HEK293 (cell line): ENCODE data around the gene TLE3.
A peak's percentile ranks its signal among the peaks of the same experiment; 100 is the strongest.

ENCODE experiments used
- CTCF ChIA-PET: fragments of 350-600 bp; formaldehyde crosslinking; extraction: SDS; loops from one replicate; lab custom pipeline; 2021; ENCODE audit warnings: antibody characterized with exemption; lab: Yijun Ruan, JAX
- POLR2A ChIA-PET: fragments of 300-600 bp; formaldehyde crosslinking; extraction: SDS; loops from one replicate; lab custom pipeline; 2020; ENCODE audit warnings: antibody characterized with exemption, inconsistent platforms; lab: Yijun Ruan, JAX
- H3K27ac ChIP-seq: fragments of 200-500 bp; sonication (Bioruptor generic); 2 replicates; pipeline ENCODE4 v1.5.1; 2014; ENCODE audit warnings: low read depth, low read length, control low read depth, inconsistent platforms; ENCODE audit errors: extremely low read depth
- H3K36me3 ChIP-seq, 2 experiments: fragments of 200-500 bp in 1 of 2; sonication (Bioruptor generic) in 1 of 2; 1 replicate in 1 of 2; 2 replicates in 1 of 2; pipeline ENCODE4 v1.5.1; 2014 to 2017; ENCODE audit warnings: inconsistent platforms in 2 of 2, low read length in 2 of 2; ENCODE audit not compliant: control insufficient read depth in 2 of 2, insufficient read depth in 1 of 2
- H3K4me1 ChIP-seq: fragments of 200-500 bp; sonication (Bioruptor generic); 2 replicates; pipeline ENCODE4 v1.5.1; 2014; ENCODE audit warnings: mild to moderate bottlenecking, low read length, inconsistent platforms; ENCODE audit not compliant: control insufficient read depth, insufficient read depth
- H3K4me3 ChIP-seq: 2 replicates; pipeline ENCODE4 v1.5.1; 2011; ENCODE audit warnings: low read depth, mild to moderate bottlenecking, control low read depth, low read length, moderate library complexity
- H3K9me3 ChIP-seq: fragments of 200-500 bp; sonication (Bioruptor generic); 2 replicates; pipeline ENCODE4 v1.5.1; 2014; ENCODE audit warnings: low read depth, low read length, inconsistent platforms; ENCODE audit not compliant: control insufficient read depth, insufficient read depth
- BCL6B ChIP-seq: fragments of 450-650 bp; formaldehyde crosslinking; IDR thresholded peaks from 2 replicates; pipeline ENCODE4 v1.5.1; 2017; ENCODE audit warnings: missing biosample characterization, missing genetic modification characterization
- GLIS1 ChIP-seq: fragments of 450-650 bp; formaldehyde crosslinking; IDR thresholded peaks from 2 replicates; pipeline ENCODE4 v1.5.1; 2016; ENCODE audit warnings: missing biosample characterization, missing genetic modification characterization
- IKZF3 ChIP-seq: fragments of 450-650 bp; IDR thresholded peaks from 2 replicates; pipeline ENCODE4 v1.5.0; 2018; ENCODE audit warnings: missing biosample characterization, mild to moderate bottlenecking, missing genetic modification characterization, moderate library complexity
- KLF1 ChIP-seq: fragments of 450-650 bp; formaldehyde crosslinking; IDR thresholded peaks from 2 replicates; pipeline ENCODE4 v1.5.1; 2016; ENCODE audit warnings: missing biosample characterization, missing genetic modification characterization
- KLF17 ChIP-seq: fragments of 450-650 bp; formaldehyde crosslinking; IDR thresholded peaks from 2 replicates; pipeline ENCODE4 v1.5.1; 2016; ENCODE audit warnings: missing biosample characterization, missing genetic modification characterization
- PRDM10 ChIP-seq: fragments of 450-650 bp; formaldehyde crosslinking; IDR thresholded peaks from 2 replicates; pipeline ENCODE4 v1.5.1; 2016; ENCODE audit warnings: missing biosample characterization, missing genetic modification characterization
- ZBTB8A ChIP-seq: fragments of 450-650 bp; formaldehyde crosslinking; IDR thresholded peaks from 2 replicates; pipeline ENCODE4 v1.5.1; 2016; ENCODE audit warnings: missing biosample characterization, missing genetic modification characterization
- ZNF169 ChIP-seq: fragments of 450-650 bp; formaldehyde crosslinking; IDR thresholded peaks from 2 replicates; pipeline ENCODE4 v1.5.1; 2016; ENCODE audit warnings: missing biosample characterization, missing genetic modification characterization
- ZNF626 ChIP-seq: fragments of 450-650 bp; sonication (Bioruptor Pico); formaldehyde crosslinking; IDR thresholded peaks from 2 replicates; pipeline ENCODE4 v1.5.1; 2018; ENCODE audit warnings: missing biosample characterization, missing genetic modification characterization, inconsistent platforms
- ZNF843 ChIP-seq: fragments of 450-650 bp; formaldehyde crosslinking; IDR thresholded peaks from 2 replicates; pipeline ENCODE4 v1.5.1; 2016; ENCODE audit warnings: missing biosample characterization, missing genetic modification characterization
- ZXDB ChIP-seq: fragments of 450-650 bp; formaldehyde crosslinking; IDR thresholded peaks from 2 replicates; pipeline ENCODE4 v1.5.1; 2016; ENCODE audit warnings: missing biosample characterization, missing genetic modification characterization

Gene TLE3

GRCh38 chr15:70013656-70014313, 83.9 kb downstream of the TLE3 start (continued):
- TF ChIP-seq PRDM10 (tag by site-specific recombination): peak; percentile 19; the same call in 1 of the 2 replicates
- TF ChIP-seq GLIS1 (tag by site-specific recombination): 0 out of 2 replicates have a peak, but pooled peaks have one; percentile 19
- peak; percentile 30; the same call in 1 of the 2 replicates for TF ChIP-seq ZBTB8A (tag by site-specific recombination)
- TF ChIP-seq ZNF843 (tag by site-specific recombination): peak; percentile 87

- CTCF ChIA-PET: interaction anchor here (0.6 to 0.9 kb wide), 2 partner anchors 279 to 737 kb away, joined by 3 to 5 read pairs; no protein-coding TSS in a partner anchor
- H3K36me3 ChIP-seq: no peaks in the 10 kb centered on the region
- peak; percentile 19; the same call in 1 of the 2 replicates for TF ChIP-seq KLF17 (tag by site-specific recombination)
- TF ChIP-seq PRDM10 (tag by site-specific recombination): peak; percentile 83
- TF ChIP-seq IKZF3 (tag by site-specific recombination): 0 out of 2 replicates have a peak, but pooled peaks have one; percentile 15
- TF ChIP-seq KLF1: peak; percentile 79
- TF ChIP-seq ZNF169 (tag by site-specific recombination): no peak
- TF ChIP-seq ZXDB: no peak
- TF ChIP-seq ZNF626 (tag by site-specific recombination): no peak
- peak; percentile 96 for TF ChIP-seq BCL6B (tag by site-specific recombination)
- TF ChIP-seq, all 188 proteins: peak for 5
- H3K27ac ChIP-seq: peak overlapping the region; percentile 51
- H3K9me3 ChIP-seq: no peaks in the 10 kb centered on the region
- H3K4me3 ChIP-seq: no peak overlapping the region
- POLR2A ChIA-PET: no interaction called here
- peaks cover 14% of the 10 kb centered on the region for H3K4me1 ChIP-seq
Measured at GRCh38 chr15:70012895-70013294, 84.8 kb downstream of the TLE3 start.
